Measurements from ENCODE around the gene VSIG10.
"Not testable (repeated sequence)": the region's sequence is repeated elsewhere in the genome, so short reads cannot be mapped to it uniquely, and the experiment has no call there.

VSIG10 gene

DNA sequence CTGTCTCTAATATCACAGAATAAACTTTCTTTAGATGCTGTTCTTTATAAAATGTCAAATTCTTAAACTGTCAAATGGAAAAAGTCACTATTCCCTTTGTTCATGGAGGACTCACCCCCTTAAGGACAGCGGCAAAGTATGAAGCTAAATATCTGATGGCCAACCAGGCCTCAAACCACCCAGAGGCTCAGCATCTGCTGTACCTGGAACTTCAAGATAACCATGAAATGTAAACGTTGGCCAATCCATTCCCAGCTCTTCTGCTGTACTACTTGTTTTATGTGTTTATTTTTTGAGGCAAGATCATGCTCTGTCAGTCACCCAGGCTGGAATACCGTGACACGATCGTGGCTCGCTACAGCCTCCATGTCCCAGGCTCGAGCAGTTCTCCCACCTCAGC, 71.6 kb downstream of the VSIG10 start:
- DNase-seq: no peak

- DNase-seq: no peak
Observed at GRCh38 chr12:118029166-118029565, 74.6 kb downstream of the VSIG10 start.

- no peak for DNase-seq
Observed at GRCh38 chr12:118025168-118025567, 78.6 kb downstream of the VSIG10 start.

DNA sequence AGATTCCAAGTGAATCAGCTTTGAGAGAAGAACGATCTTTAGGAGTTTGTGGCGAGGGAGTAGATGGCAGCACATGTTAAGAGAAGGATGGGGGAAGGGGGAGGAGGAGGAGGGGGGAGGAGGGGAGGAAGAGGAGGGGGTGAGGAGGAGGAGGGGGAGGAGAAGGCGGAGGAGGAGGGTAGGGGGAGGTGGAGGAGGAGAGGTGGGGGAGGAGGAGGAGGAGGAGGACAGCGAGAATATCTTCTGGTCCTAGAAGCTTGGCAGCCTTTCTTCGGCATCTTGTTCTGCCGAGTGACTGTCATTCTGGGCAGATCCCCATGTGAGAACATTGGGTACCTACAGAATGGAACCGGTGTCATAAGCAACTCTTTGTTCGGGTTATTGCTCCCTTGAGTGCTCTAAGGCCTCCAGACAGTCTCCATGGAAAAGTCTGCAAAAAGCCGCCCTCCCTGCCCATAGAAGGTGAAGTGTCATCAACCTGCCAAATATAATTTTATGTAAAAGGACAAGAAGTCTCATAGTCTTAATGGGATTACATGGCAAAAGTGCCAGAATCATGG, 80.4 kb downstream of the VSIG10 start:
- no peak for DNase-seq

DNA sequence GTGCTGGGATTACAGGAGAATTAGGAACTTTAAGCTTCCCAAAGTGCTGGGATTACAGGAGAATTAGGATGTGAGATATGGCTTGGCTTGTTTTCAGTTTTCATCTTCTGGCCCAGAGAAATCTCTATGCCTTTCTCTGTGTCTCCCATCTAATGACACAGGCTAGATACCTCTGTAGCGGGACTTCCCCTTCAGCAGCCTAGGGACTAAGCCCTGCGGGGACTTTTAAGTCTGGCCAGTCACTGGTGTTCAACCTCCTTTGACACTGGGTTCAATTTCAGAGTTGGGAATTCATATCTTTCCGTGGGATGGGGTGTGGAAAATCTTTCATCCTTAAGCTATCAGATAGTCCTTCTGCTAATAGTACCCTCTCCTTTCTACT, 81.1 kb downstream of the VSIG10 start:
- DNase-seq: no peak

DNA sequence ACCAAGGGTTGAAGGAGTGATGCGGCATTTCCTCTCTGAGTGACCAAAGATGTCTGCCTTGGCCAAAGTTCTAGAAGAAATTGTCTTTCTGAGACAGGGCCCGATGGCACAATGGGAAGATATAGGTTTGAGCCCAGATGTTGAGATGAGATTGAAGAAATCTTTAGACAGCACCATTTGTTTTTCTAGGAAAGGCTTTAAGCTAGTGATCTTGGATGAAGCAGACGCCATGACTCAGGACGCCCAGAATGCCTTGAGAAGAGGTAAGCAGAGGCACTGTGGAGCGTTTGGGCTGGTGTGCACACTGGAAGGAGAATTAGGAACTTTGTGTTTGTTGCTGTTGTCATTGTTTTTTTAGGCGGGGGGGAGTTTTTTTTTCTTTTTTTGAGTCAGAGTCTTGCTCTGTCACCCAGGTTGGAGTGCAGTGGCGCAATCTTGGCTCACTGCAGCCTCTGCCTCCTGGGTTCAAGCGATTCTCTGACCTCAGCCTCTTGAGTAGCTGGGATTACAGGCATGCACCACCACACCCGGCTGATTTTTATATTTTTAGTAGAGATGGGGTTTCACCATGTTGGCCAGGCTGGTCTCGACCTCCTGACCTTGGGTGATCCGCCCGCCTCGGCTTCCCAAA, 81.6 kb downstream of the VSIG10 start:
- not testable (repeated sequence) for DNase-seq

GRCh38 chr12:118020036-118020435, 83.8 kb downstream of the VSIG10 start:
- DNase-seq: no peak

GRCh38 chr12:118017926-118018325, 85.9 kb downstream of the VSIG10 start:
- DNase-seq: no peak

DNA sequence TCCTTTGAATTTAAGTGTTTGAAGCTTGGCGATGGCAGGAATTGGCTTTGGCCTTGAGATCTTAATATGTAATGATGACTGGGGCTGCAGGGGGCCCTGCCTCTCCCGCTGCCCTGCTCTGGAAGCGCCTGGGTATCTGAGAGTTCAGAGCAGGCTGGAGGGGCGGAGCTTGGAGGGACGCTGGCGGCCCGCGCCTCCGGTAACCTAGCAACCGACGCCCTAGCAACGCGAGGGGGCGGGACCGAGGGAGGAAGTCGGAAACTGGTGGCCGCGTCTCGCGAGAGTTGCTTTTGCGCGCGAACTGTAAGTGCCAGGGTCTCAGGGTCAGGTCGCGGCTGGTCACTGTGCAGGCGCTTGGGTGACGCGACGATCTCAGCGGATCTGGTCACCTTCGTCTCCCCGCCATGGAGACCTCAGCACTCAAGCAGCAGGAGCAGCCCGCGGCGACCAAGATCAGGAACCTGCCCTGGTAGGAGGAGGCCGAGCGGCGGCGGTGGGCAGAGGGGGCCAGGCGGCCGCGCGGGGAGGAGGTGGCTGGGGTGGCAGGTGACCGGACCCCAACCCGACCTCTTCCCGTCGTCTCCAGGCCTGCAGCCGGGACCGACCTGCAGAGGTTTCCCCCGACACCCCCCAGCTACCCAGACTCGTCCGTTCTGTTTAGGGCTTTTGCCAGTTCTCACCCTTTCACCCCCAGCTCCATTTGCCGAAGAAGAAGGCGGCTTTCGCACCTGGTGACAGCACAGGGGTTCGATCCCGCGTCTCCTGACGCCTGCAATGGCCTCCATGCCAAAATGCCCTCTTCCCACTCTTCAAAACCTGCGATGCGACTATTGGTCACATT, 87.2 kb downstream of the VSIG10 start, which contains the start of gene RFC5:
Gene RFC5, plus strand, starts transcription at position 280 of the 841 bp plus-strand sequence. Its CDS starts 125 bp downstream, at position 405.
- DNase-seq: peak; percentile 98

DNA sequence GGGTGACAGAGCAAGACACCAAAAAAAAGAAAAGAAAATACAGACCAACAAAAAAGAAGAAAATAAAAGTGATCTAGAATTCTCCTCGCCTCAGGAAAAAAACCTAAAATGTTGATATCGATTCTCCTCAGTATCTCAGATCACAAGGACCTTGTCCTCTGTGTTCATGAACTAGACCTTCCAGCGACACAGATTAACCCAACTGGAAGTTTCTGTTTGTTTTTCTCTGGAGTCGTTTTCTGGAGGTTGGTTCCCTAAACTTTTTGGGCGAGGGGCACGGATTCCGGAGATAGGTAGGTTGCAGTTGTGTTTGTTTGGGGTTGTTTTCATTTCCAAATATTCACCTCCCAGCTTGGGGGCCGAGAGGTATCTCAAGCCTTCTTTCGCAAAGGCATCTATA, 87.9 kb downstream of the VSIG10 start:
- DNase-seq: no peak

DNA sequence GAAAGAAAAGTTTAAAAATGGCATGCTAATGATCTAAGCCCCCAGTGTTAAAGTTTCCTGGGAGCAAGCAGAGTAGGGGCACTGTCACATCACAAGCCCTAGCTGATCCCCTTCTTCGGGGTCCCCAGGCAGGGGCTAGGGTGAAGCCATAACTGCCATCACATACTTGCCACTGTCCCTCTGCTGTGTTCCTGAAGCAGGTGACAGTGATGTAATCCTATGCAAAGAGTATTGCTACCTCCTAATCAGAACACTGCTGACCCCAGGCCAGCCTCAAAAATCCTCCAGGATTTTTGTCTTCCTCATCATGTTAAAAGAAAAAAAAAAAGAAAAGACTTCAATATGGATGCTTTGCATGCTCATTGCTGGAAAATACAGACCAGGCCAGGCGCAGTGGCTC, 88.5 kb downstream of the VSIG10 start:
- no peak for DNase-seq

Data from activated naive CD4-positive, alpha-beta T cell treated with anti-CD3 and anti-CD28 coated beads, Interleukin-2, amount 50 U/mL, for 16 hours (primary cell).